Measurements from ENCODE around the gene POTEM.
"Not testable (repeated sequence)": the region's sequence is repeated elsewhere in the genome, so short reads cannot be mapped to it uniquely, and the experiment has no call there.

GRCh38 chr14:18949939-18950338 lies 17.3 kb upstream of the POTEM start:
- not testable (repeated sequence) for TF ChIP-seq POLR2A (IDR thresholded peaks at IDR 0.05); CTCF (IDR thresholded peaks at IDR 0.05 in 8 of 11, conservative IDR thresholded peaks at IDR 0.05 in 3 of 11)

Data from spleen (tissue), 7 donors.